Prostate gland (tissue), 2 donors: ENCODE measurements around the gene PDE11A. TPM values are rescaled to one million over a fixed set of nuclear protein-coding genes. Genes with fewer than 3 reads are reported as not detected.

ENCODE experiments used
- DNase-seq: peaks from one replicate; pipeline ENCODE4 v3.0.0-alpha.2; 2019; ENCODE audit warnings: low spot score
- H3K27ac ChIP-seq, 2 donors: fragments of 200-600 bp; sonication (generic); 2 replicates each; pipeline ENCODE4 v1.5.1; 2017 to 2019
- H3K27me3 ChIP-seq: fragments of 200-600 bp; sonication (generic); replicated peaks from 2 replicates; pipeline ENCODE4 v1.5.1; 2019; ENCODE audit not compliant: insufficient read depth
- H3K36me3 ChIP-seq, 2 donors: fragments of 200-600 bp; sonication (generic); 1 replicate in 1 of 2; 2 replicates in 1 of 2; pipeline versions ENCODE4 v1.5.1 to v1.8.1; 2017 to 2019
- H3K4me1 ChIP-seq: fragments of 200-600 bp; sonication (generic); replicated peaks from 2 replicates; pipeline ENCODE4 v1.5.1; 2019
- H3K4me3 ChIP-seq, 2 donors: fragments of 200-600 bp; sonication (generic); 2 replicates each; pipeline ENCODE4 v1.5.1; 2017 to 2019
- H3K9me3 ChIP-seq: fragments of 200-600 bp; sonication (generic); 2 replicates; pipeline ENCODE4 v1.5.1; 2017
- POLR2A ChIP-seq: fragments of 450-650 bp; IDR thresholded peaks from one replicate; pipeline ENCODE4 v1.6.1; 2016; ENCODE audit warnings: antibody characterized with exemption, mild to moderate bottlenecking
- POLR2AphosphoS5 ChIP-seq: sonication (generic); formaldehyde crosslinking; IDR thresholded peaks from one replicate; pipeline ENCODE4 v1.6.1; 2017; ENCODE audit warnings: antibody characterized with exemption
- WGBS: methylation state at CpG from one replicate; pipeline ENCODE4 v1.1.5; 2018; 5-methylcytosine and 5-hydroxymethylcytosine counted together
- intact Hi-C: fragments of 100-400 bp; cut with DNase I; formaldehyde crosslinking; loops from one replicate; pipeline ENCODE4 v1.14.2; 2022
- total RNA-seq, 2 donors: library from RNA; depleted of rRNA; stranded (reverse); fragments of >200 nt; gene quantifications; one replicate each; pipeline ENCODE4 v1.1.0, GENCODE V29; 2016
- TF ChIP-seq, protein P1 (sequence below), 4 experiments: fragments of 200-600 bp in 2 of 4; fragments of 450-650 bp in 2 of 4; sonication (generic) in 2 of 4; IDR thresholded peaks; 1 replicate in 3 of 4; 2 replicates in 1 of 4; pipeline ENCODE4 v1.5.1; 2016 to 2019; ENCODE audit warnings: antibody characterized with exemption in 4 of 4, mild to moderate bottlenecking in 2 of 4, moderate library complexity in 2 of 4

PDE11A gene
- total RNA-seq, 2 donors from 2014 or later = 14.9 to 26.6 TPM

DNA sequence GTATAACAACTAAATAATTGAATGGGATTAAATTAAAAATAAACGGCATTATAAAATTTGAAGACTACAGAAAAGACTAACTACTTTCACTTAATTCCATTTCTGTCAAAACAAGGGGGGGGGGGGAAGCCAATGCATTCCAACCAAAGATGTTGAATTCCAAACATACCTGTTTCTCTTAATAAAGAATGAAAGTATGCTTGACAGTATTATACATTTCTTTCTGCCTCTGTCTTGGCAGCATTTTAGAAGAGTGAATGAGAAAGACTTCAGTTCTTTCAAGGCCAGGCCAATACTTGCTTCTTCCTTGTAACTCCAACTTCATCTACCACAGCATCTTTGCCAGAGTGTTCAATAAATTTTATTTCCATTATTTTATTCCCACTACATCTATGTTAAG, 65.9 kb downstream of the PDE11A start:
- no peak for DNase-seq
- Histone ChIP-seq H3K9me3 (no peaks in the 10 kb centered on the region), H3K36me3 (no peaks in the 10 kb centered on the region), H3K4me1 (no peaks in the 10 kb centered on the region), H3K4me3 (no peak overlapping the region), H3K27ac (no peak overlapping the region), H3K27me3 (no peaks in the 10 kb centered on the region)
- intact Hi-C loops = no loop called here
- TF ChIP-seq, protein P1, sequence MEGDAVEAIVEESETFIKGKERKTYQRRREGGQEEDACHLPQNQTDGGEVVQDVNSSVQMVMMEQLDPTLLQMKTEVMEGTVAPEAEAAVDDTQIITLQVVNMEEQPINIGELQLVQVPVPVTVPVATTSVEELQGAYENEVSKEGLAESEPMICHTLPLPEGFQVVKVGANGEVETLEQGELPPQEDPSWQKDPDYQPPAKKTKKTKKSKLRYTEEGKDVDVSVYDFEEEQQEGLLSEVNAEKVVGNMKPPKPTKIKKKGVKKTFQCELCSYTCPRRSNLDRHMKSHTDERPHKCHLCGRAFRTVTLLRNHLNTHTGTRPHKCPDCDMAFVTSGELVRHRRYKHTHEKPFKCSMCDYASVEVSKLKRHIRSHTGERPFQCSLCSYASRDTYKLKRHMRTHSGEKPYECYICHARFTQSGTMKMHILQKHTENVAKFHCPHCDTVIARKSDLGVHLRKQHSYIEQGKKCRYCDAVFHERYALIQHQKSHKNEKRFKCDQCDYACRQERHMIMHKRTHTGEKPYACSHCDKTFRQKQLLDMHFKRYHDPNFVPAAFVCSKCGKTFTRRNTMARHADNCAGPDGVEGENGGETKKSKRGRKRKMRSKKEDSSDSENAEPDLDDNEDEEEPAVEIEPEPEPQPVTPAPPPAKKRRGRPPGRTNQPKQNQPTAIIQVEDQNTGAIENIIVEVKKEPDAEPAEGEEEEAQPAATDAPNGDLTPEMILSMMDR (IDR thresholded peaks at IDR 0.05) = no peak
- TF ChIP-seq POLR2A = no peak
- TF ChIP-seq POLR2AphosphoS5 = no peak
- 52% methylated on average over 1 of the region's 1 CpG for WGBS

DNA sequence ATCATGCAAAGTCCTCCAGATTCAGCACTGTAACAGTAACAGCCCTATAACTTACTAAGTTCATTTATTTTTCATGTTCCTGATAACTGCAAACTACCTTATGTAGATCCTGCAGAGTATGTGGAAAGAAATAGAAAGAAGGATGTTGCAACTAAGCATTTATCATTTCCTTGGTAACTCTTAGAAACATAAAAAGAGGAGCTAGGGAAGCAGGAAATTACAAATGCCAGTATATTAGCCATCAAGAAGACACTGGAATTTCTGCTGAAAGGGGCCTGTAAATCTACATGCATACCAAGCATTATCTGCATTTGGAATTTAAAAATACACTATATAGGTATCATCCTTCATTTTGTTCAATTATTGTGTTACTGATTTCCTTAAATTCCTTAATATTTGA, 66.8 kb downstream of the PDE11A start:
- no peak overlapping the region for H3K4me3 ChIP-seq
- intact Hi-C loops = no loop called here
- no peaks in the 10 kb centered on the region for H3K27me3 ChIP-seq

DNA sequence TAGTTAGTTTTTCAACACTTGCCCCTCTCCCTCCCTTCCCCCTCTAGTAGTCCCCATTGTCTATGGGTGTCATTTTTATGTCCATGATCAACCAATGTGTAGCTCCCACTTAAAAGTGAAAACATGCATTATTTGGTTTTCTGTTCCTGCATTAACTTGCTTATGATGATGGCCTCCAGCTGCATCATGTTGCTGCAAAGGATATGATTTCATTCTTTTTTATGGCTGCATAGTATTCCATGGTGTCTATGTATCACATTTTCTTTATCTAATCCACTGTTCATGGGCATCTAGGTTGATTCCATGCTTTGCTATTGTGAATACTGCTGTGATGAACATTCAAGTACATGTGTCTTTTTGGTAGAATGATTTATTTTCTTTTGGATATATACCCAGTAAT, 70.5 kb downstream of the PDE11A start:
- Histone ChIP-seq H3K4me3 (no peak overlapping the region), H3K9me3 (no peaks in the 10 kb centered on the region), H3K27me3 (no peaks in the 10 kb centered on the region), H3K4me1 (no peaks in the 10 kb centered on the region), H3K36me3 (no peaks in the 10 kb centered on the region), H3K27ac (no peak overlapping the region)
- TF ChIP-seq, protein P1 (IDR thresholded peaks at IDR 0.05) = no peak
- TF ChIP-seq POLR2A (no peak), POLR2AphosphoS5 (no peak)
- no peak for DNase-seq
- intact Hi-C loops = no loop called here

More for the DNA sequence above, 66.8 kb downstream of the PDE11A start:
- no peaks in the 10 kb centered on the region for H3K9me3 ChIP-seq
- no peak overlapping the region for H3K27ac ChIP-seq
- TF ChIP-seq POLR2AphosphoS5 (no peak), POLR2A (no peak)
- TF ChIP-seq, protein P1 (IDR thresholded peaks at IDR 0.05) = no peak
- no peaks in the 10 kb centered on the region for H3K36me3 ChIP-seq
- no peaks in the 10 kb centered on the region for H3K4me1 ChIP-seq
- no peak for DNase-seq

DNA sequence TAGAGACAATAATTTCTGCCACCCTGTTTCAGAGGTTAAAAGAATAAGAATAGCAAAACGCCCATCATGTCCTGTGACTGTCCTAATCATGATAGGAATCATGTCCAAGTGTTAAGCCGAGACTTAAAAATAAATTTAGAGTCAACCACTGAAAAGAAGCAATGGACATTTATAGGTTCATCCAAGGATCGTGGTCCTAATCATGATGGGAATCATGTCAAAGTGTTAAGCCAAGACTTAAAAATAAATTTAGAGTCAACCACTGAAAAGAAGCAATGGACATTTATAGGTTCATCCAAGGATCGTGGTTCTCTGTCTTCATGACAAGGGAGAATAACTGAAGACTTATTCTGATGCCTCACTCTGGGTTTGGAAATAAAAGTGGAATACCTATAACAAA, 73.6 kb downstream of the PDE11A start:
- Histone ChIP-seq H3K4me1 (no peaks in the 10 kb centered on the region), H3K36me3 (no peaks in the 10 kb centered on the region), H3K27ac (no peak overlapping the region), H3K27me3 (no peaks in the 10 kb centered on the region), H3K9me3 (no peaks in the 10 kb centered on the region), H3K4me3 (no peak overlapping the region)
- DNase-seq = no peak
- 33% methylated on average over 4 of the region's 4 CpGs for WGBS
- TF ChIP-seq, protein P1 (IDR thresholded peaks at IDR 0.05) = no peak
- TF ChIP-seq POLR2AphosphoS5 = no peak
- no peak for TF ChIP-seq POLR2A
- intact Hi-C loops = no loop called here

DNA sequence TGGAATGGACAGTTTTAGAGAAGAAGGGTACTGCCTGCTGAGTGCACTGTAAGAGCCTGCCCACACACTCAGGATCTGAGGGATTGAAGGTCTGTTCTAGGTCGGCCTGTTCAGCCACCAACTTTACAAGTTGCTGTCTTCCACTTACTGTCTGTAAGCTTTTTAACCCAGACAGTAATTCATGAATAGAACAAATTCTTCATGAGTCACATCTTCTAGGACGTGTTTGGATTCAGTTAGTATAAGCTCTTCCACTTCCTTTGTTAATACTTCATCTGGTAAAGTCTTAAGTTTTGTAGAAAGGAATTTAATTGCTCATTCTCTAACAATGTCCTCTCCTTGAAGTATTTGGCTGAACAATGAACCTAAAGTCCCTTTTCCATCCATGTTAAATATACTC, 74.6 kb downstream of the PDE11A start:
- Histone ChIP-seq H3K27me3 (no peaks in the 10 kb centered on the region), H3K9me3 (no peaks in the 10 kb centered on the region), H3K27ac (no peak overlapping the region), H3K4me1 (no peaks in the 10 kb centered on the region), H3K36me3 (no peaks in the 10 kb centered on the region), H3K4me3 (no peak overlapping the region)
- intact Hi-C loops = no loop called here
- no peak for DNase-seq
- WGBS = 44% methylated on average over 2 of the region's 2 CpGs
- TF ChIP-seq, protein P1 (IDR thresholded peaks at IDR 0.05) = no peak
- TF ChIP-seq POLR2AphosphoS5 = no peak
- no peak for TF ChIP-seq POLR2A
